ENCODE measurements around the gene CDC6. TPM values are rescaled to one million over a fixed set of nuclear protein-coding genes. Genes with fewer than 3 reads are reported as not detected.

Gene CDC6
- total RNA-seq, 1 donor from 2014 or later: 8.8 TPM

DNA sequence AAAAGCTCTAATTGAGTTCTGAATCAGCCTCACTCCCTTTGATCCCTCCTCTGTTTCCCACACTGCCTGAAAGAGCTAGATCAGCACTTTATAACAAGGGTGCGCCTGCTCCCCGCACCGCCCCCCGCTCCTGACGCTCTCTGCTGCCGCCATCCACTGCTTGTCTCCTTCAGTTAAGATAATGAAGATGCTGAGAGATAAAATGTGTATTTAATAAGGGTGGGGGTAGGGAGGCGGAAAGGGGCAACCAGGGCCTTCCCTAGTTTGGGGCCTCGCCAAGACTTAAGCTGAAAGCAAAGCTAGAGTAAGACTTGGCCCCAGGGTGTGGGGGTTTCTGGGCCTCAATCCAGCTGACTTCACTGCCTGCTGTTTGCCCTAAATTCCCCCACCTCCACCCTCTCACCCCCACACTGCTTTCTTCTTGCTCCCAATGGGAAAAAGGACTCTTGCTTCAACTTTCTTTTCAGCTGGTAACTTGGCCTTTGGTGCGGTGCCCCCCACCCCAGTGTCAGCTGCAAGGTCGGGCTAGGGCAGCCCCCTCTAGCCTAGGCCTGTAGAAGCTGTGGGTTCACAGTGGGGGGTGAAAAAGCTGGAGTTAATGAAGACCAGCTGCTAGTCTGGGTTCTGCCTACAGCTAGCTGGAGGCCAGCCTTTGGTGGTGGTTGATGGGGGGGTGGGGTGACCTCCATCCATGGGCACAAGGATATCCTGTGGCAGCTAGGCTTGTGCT is 19.5 kb downstream of the CDC6 start:
- TF ChIP-seq, protein P1, sequence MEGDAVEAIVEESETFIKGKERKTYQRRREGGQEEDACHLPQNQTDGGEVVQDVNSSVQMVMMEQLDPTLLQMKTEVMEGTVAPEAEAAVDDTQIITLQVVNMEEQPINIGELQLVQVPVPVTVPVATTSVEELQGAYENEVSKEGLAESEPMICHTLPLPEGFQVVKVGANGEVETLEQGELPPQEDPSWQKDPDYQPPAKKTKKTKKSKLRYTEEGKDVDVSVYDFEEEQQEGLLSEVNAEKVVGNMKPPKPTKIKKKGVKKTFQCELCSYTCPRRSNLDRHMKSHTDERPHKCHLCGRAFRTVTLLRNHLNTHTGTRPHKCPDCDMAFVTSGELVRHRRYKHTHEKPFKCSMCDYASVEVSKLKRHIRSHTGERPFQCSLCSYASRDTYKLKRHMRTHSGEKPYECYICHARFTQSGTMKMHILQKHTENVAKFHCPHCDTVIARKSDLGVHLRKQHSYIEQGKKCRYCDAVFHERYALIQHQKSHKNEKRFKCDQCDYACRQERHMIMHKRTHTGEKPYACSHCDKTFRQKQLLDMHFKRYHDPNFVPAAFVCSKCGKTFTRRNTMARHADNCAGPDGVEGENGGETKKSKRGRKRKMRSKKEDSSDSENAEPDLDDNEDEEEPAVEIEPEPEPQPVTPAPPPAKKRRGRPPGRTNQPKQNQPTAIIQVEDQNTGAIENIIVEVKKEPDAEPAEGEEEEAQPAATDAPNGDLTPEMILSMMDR (IDR thresholded peaks at IDR 0.05; ENCODE audit: insufficient read depth, low read length, poor library complexity, severe bottlenecking): no peak
- DNase-seq (ENCODE audit: low read depth): no peak
- H3K36me3 ChIP-seq (ENCODE audit: control insufficient read depth, insufficient read depth, low read length): no peaks in the 10 kb centered on the region
- H3K27me3 ChIP-seq (ENCODE audit: control insufficient read depth, insufficient read depth, low read length): no peaks in the 10 kb centered on the region
- H3K4me3 ChIP-seq (ENCODE audit: low read depth, low read length): no peak overlapping the region

DNA sequence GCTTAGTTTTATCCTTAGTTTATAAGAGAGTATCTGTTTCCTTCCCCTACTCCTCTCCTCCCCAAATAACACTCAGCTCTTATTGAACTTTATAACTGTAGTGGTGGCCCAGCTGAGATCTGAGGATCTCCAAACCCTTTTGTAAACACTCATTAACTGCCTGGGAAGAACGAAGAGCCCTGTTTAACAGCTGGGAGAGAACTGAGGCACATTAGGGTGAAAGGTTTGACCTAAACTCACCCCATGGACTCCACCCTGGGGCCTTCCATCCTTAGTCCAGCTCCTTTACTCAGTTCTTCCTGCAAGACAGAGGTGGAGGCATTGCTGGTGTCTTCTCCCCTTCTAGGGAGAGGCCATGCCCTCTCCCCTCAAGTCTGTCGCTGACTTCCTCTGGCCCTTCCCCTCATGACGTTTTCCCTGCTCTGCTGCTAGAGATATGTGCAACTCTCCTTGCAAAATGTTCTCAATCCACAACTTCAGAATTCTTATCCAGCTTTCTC is 20.1 kb downstream of the CDC6 start:
- H3K4me3 ChIP-seq (ENCODE audit: low read depth, low read length): no peak overlapping the region
- DNase-seq (ENCODE audit: low read depth): no peak
- no peaks in the 10 kb centered on the region for H3K27me3 ChIP-seq (ENCODE audit: control insufficient read depth, insufficient read depth, low read length)
- TF ChIP-seq, protein P1 (IDR thresholded peaks at IDR 0.05; ENCODE audit: insufficient read depth, low read length, poor library complexity, severe bottlenecking): no peak
- no peaks in the 10 kb centered on the region for H3K36me3 ChIP-seq (ENCODE audit: control insufficient read depth, insufficient read depth, low read length)

DNA sequence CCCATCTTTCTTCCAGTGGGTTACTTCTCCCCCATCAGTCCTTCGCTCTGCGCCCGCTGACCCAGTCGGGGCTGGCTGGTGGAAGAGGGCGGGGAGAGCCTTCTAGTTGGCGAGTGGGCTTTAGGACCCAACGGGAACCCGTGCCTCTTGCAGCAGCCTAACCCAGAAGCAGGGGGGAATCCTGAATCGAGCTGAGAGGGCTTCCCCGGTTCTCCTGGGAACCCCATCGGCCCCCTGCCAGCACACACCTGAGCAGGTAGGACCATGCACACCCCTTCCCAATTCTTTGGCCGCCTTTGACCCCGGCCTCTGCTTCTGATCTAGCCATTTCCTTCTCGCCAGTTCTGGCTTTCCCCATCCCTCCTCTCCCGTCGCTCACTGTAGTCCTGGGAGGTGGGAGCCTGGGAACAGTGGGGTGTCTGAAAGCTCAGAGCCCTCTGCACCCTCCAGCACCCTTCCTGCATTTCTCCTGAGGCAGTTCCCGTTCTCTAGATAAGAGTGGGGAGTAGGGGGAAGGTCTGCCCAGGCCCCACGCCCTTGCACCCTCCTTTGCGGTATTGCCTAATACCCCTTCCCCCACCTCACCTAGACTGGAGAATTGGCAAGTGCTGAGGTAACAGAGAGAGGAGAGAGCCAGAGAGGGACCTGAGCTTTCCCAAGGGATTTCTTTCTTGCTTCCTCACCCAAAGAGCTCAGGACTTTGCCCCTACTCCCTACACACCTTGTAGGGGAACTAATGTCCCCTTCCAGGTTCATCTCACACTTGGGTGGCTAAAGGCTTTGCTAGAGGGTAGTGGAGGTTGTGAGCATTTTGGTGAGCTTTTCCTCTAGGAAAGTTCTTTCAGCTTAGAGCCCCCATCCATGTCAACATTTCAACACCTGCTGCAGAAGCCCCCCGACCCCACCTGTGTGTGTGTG is 21.6 kb downstream of the CDC6 start, which contains the start of gene RARA:
RARA (plus strand) TSS at position 150 of the 918 bp plus-strand sequence. CDS start 22,039 bp downstream, outside the sequence.
- H3K36me3 ChIP-seq (ENCODE audit: control insufficient read depth, insufficient read depth, low read length): no peaks in the 10 kb centered on the region
- TF ChIP-seq, protein P1 (IDR thresholded peaks at IDR 0.05; ENCODE audit: insufficient read depth, low read length, poor library complexity, severe bottlenecking): no peak
- H3K27me3 ChIP-seq (ENCODE audit: control insufficient read depth, insufficient read depth, low read length): no peaks in the 10 kb centered on the region
- no peak for DNase-seq (ENCODE audit: low read depth)
- peak within 1 kb of the TSS; percentile 58 for H3K4me3 ChIP-seq (ENCODE audit: low read depth, low read length)

DNA sequence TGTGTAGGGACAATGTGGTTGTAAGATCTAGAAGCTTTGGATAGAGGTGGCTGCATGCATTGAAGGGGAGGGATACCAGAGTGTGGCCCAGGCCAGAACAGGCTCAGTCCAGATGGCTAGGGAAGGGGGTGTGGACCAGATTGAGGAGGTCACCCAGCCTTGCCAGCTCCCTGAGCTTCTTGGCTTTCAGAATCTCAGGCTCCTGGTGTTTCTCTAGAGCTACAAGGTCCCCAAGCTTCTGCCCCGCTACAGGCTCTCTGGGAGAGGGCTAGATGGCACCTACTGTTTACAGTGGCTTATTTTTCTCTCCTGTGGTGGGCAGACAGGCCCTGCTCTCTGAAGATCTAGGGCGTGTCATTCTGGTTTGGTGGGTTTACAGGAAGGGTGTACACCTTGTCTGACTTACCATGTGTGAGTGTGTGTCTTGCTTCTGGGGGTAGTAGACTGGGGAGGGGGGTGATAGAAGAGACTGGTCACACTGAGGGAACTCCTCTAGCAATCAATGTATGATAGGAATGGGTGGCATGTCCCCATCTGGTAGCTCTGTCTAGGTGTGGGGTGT is 22.4 kb downstream of the CDC6 start:
- TF ChIP-seq, protein P1 (IDR thresholded peaks at IDR 0.05; ENCODE audit: insufficient read depth, low read length, poor library complexity, severe bottlenecking): no peak
- Histone ChIP-seq H3K36me3 (ENCODE audit: control insufficient read depth, insufficient read depth, low read length) (no peaks in the 10 kb centered on the region), H3K4me3 (ENCODE audit: low read depth, low read length) (no peak overlapping the region), H3K27me3 (ENCODE audit: control insufficient read depth, insufficient read depth, low read length) (no peaks in the 10 kb centered on the region)
- no peak for DNase-seq (ENCODE audit: low read depth)

DNA sequence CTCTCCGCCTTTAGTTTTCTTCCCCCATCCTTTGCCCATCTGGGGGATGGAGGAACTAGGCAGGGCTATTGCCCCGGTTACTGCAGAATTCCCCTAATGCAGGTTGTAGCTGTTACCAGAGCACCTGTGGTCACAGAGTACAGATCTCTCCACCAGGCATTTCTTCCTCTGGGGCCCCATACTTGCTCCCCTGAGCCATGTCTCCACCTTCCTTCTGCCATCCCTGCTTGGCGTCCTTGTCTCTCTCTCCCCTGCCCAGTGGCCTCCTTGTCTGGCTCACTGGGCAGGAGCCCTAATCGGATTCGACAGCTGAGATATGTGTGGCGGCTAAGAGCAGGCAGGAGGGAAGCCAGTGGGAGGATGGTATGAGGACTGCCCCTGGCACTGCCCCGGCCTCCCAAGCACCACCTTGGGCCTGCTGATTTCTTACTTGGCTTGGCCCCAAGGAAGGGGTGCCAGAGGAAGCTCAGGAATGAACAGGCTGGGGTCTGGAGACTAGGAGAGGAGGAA is 23.3 kb downstream of the CDC6 start:
- TF ChIP-seq, protein P1 (IDR thresholded peaks at IDR 0.05; ENCODE audit: insufficient read depth, low read length, poor library complexity, severe bottlenecking): no peak
- H3K27me3 ChIP-seq (ENCODE audit: control insufficient read depth, insufficient read depth, low read length): no peaks in the 10 kb centered on the region
- H3K36me3 ChIP-seq (ENCODE audit: control insufficient read depth, insufficient read depth, low read length): no peaks in the 10 kb centered on the region
- no peak overlapping the region for H3K4me3 ChIP-seq (ENCODE audit: low read depth, low read length)
- DNase-seq (ENCODE audit: low read depth): no peak
